Bone marrow (tissue), 2 donors: Measurements from ENCODE around the gene MSH3.
"Not testable (repeated sequence)": the region's sequence is repeated elsewhere in the genome, so short reads cannot be mapped to it uniquely, and the experiment has no call there.

Source experiments
- DNase-seq, 2 donors: peaks; one replicate each; lab custom pipeline; 2025; lab: John Stamatoyannopoulos, UW

Gene MSH3

GRCh38 chr5:80755626-80756025 lies 101.2 kb downstream of the MSH3 start:
- peak in 1 of 2 donors; percentile 7 for DNase-seq

- no peak for DNase-seq
Measured at GRCh38 chr5:80756292-80756691, 101.8 kb downstream of the MSH3 start.

DNA sequence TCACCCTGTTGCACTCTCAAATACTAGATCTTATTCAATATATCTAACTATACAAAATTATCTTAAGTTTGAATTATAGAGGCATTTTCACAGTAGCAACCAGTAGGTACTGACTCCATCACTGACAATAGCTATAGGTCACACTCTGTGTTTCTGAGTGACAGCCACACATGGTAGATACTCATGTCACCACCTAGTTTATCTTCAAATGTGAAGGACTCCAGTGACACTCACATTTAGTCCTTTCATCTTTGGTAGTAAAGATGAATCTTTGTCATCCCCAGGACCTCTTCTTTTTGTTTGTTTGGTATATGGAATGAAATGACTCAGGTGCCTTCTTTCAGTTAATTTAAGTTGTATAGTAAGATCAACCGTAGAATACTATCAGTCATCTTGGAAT lies 102.8 kb downstream of the MSH3 start:
- DNase-seq = no peak

DNA sequence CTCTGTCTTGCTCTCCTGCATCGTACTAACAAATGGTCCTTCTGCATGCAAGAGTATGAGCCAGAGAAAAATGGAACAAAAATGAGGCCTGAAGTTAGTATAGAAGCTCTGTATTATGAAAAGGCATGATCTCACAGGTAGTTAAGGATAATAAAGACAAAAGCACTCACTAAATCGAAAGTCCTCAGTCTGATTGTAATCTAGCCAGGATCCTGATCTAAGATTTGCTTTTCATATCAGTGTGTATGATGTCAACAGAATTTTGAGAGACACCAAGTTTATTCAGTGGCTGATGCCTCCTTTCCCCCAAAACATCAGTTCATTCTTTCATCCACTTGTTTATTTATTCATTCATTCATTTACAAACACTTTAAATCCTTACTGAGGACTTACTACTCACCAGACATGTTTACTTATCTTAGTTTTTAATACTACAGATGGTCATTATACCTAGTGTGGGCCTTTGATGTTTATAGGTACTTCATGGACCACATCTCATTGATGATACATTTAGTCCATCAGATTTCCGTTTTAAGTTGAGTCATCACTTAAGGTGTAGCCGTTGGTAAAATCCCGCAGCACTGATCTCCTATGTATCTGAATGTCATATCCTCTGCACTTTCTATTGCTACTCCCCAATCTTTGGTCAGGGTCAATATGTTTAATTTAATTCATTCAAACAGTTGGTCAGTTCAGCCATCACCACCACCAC lies 105.6 kb downstream of the MSH3 start:
- DNase-seq = no peak

- no peak for DNase-seq
Measured at GRCh38 chr5:80760680-80761079, 106.2 kb downstream of the MSH3 start.

DNA sequence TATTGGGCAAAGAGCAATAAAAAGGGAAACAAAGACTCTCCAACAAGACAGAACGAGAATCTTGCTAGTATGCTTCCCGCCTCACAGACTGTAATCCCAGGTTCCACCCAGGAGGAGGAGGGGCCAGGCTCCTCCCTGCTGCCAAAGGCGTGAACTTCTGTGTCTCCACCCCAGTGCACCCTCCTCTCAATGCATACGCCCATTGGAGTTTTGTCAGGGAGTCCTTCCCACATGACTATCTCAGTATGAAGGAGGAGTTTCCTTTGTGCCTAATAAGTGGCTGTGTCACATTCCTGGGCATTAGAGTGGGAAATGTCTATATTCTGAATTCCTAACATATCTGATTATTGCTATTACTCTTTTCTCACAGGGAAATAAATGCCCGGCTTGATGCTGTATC lies 106.7 kb downstream of the MSH3 start:
- no peak for DNase-seq

DNA sequence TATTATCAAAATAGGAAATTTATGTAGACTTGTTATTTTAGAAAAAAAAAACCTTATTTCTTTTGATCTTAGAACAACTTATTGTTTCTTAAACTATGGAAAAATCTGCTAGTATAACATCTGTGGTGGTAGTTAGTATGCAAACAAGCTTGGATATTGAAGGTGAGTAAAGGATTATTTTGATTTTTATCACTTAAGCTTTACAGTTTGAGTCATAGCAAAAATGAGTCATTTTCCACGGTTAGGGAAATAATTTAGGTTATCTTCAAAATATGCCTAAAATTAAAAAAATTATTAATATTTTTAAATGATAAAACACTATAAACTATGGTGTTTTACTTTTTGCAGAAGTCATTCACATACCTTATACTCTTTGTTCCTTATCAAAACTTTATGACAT lies 107.5 kb downstream of the MSH3 start:
- no peak for DNase-seq

- no peak for DNase-seq
Measured at GRCh38 chr5:80762573-80762972, 108.1 kb downstream of the MSH3 start.

- DNase-seq = no peak
Measured at GRCh38 chr5:80763211-80763610, 108.8 kb downstream of the MSH3 start.

- DNase-seq = no peak
Measured at GRCh38 chr5:80763873-80764647, 109.6 kb downstream of the MSH3 start.

DNA sequence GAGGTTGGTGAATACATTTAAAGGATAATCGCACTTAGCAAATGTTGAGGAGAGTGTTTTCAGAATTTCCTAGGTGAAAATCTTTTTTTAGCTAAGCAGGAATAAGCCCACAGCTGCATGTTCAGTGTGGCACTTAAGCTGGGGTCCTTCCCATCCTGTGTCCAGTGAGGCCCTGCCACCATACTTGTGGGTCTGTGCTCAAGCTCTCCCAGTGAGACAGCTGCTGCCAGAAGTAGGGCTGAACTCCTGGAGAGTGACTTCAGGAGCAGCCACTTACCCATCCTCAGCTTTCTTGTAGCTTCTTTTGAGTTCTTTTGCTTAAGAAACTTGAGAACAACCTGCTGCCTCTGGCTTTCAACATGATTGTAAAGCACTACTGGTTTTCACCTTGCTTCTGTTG lies 110.3 kb downstream of the MSH3 start:
- no peak for DNase-seq

DNA sequence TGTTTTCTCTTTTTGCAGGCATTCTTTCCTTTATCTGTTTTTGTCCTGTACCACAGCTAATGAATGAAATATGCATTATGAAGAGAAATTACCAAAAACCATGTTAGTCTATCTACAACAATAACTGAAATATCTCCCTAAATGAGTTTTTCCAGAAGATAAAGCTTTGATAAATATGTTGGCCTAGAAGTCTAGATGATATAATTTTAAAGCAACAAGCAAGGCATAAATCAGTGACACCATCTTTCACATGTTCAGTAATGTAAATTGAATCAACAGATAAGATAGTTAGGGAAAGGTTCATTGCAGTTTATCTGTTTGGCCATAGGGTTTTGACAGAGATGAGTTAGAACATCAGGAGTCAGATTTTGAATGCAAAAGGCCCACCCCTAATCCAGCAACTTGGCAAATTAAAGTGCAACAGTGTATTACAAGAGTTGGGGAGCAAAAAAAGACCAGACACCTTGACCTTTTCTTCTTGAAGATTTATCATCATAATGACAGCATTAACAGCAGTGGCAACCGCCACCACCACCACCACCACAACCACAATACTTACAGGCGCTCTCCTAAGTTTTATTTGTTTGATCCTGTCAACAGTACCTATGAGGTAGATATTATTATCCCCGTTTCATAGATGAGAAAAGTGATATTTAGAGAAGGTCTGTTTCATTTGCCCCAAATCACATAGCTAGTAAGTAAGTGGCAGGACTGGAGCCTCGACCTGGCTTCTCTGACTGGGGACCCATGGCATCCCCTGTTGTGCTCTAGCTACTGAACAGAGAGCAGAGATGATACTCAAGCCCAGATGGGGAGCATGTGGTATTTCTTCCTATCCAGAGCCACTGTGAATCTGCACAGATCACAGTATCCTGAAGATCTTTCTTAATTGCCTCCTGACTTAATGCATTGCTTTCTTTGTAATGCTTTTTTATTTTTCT lies 123.2 kb downstream of the MSH3 start:
- DNase-seq = no peak

- no peak for DNase-seq
Measured at GRCh38 chr5:80780024-80780423, 125.6 kb downstream of the MSH3 start.

DNA sequence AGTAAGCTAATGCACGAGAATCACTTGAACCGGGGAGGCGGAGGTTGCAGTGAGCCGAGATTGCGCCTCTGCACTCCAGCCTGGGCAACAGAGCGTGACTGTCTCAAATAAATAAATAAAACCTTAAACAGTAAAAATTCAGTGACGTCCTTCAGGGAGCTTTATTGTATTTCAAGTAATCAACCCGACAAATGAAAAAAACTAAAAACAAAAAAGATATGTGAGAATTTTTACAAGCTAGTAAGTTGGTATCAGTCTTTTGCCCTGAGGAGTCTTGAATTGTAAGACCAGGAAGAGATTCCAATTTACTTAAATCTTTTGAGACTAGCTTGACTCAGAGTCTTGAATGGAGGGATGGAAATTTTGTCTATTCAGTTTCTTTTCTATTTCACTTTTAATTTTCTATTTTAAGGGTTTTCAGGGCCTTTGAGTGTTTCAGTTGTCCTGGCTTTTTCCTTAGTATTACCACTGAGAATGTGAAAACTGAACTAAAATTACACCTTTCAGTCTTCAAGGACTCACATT lies 126.4 kb downstream of the MSH3 start:
- DNase-seq = no peak

DNA sequence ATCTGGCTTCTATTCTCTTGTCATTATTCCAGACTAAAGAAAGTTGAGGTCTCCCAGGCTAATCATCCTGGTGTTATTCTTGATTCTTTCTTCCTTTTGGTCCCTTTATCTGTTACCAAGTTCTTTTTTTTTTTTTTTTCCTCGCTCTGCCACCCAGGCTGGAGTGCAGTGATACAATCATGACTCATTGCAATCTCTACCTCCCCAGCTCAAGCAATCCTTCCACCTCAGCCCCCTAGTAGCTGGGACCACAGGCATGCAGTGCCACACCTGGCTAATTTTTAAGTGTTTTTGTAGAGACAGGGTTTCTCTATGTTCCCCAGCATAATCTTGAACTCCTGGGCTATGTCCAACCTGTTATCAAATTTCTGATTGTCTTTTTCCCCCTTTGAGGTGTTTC lies 126.9 kb downstream of the MSH3 start:
- no peak for DNase-seq

DNA sequence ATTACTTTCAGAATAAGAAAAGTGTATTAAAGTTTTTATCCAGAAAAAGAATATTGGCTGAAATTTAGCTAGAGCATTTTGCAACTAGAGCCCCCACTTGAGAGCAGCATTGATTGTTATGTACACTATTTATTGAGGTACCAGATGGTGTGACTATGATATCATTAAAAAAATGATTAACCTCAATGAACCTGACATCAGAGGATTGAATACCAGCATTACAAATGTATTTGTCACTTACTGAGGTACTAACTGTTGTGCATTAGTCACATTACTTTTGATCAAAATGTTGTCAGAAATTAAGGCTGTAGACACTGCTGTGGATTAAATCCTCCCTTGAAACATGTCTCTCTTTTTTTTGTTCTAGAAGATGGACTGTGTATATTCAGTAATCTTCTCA lies 128.2 kb downstream of the MSH3 start:
- no peak for DNase-seq

- not testable (repeated sequence) for DNase-seq
Measured at GRCh38 chr5:80783751-80784150, 129.3 kb downstream of the MSH3 start.

- no peak for DNase-seq
Measured at GRCh38 chr5:80784451-80784850, 130.0 kb downstream of the MSH3 start.

GRCh38 chr5:80789319-80790016 lies 135.0 kb downstream of the MSH3 start:
- not testable (repeated sequence) for DNase-seq

DNA sequence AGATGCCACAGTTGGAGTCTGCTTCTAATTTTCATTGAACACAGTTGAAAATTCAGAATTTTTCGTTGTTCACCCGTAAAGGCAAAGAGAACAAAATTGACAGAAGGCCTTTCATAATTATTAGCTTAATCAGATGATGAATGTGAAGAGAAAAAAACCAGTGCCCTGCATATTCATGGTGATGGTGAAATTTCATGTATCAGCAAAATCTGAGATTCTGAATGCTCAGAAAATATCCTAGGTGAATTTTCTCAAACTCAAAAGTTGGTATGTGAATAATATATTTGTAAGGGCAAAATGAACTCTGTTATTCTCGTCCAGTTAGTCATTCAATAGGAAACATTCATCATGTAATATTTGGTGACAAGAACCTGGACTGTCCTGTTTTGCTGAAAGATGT lies 136.2 kb downstream of the MSH3 start:
- DNase-seq = no peak

- no peak for DNase-seq
Measured at GRCh38 chr5:80793354-80793753, 138.9 kb downstream of the MSH3 start.

- DNase-seq = no peak
Measured at GRCh38 chr5:80796846-80797245, 142.4 kb downstream of the MSH3 start.
